ENCODE measurements around the gene NRAP. TPM values are rescaled to one million over a fixed set of nuclear protein-coding genes. Genes with fewer than 3 reads are reported as not detected.

The NRAP gene
- total RNA-seq, 1 donor from 2014 or later: not detected

GRCh38 chr10:113563306-113564088 lies 100.3 kb downstream of the NRAP start:
- Mint-ChIP-seq H3K4me3 (ENCODE audit: unreplicated experiment) (peak overlapping the region; percentile 80), H3K36me3 (ENCODE audit: low read depth) (no peaks in the 10 kb centered on the region), H3K27me3 (ENCODE audit: low read depth) (peaks cover 13% of the 10 kb centered on the region), H3K27ac (ENCODE audit: unreplicated experiment) (no peak overlapping the region), H3K9me3 (ENCODE audit: low read depth) (no peaks in the 10 kb centered on the region), H3K4me1 (ENCODE audit: low read depth) (peaks cover 4% of the 10 kb centered on the region)
- DNase-seq (ENCODE audit: low spot score): no peak
- peak; percentile 97 for TF ChIP-seq CTCF (IDR thresholded peaks at IDR 0.05)

DNA sequence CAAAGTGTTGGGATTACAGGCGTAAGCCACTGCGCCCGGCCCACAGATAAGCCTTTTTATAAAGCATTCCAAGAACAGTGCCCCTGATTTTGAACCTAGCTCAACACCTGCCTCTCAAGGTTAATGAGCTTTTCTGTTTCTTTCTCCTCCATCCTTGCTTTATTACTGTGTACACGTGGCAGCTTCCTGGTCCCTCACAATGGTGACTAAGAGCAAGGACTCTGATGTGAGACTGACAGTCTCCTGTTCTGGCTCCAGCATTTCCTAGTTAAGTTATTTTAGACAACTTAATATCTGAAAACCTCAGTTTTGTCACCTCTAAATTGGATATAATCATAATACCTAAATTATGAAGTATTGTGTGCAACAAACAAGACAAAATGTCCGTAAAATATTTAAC lies 101.1 kb downstream of the NRAP start:
- TF ChIP-seq CTCF (IDR thresholded peaks at IDR 0.05): no peak
- Mint-ChIP-seq H3K4me3 (ENCODE audit: unreplicated experiment) (no peak overlapping the region), H3K27ac (ENCODE audit: unreplicated experiment) (no peak overlapping the region), H3K27me3 (ENCODE audit: low read depth) (peaks cover 20% of the 10 kb centered on the region), H3K36me3 (ENCODE audit: low read depth) (no peaks in the 10 kb centered on the region), H3K9me3 (ENCODE audit: low read depth) (no peaks in the 10 kb centered on the region), H3K4me1 (ENCODE audit: low read depth) (peaks cover 6% of the 10 kb centered on the region)
- DNase-seq (ENCODE audit: low spot score): no peak

DNA sequence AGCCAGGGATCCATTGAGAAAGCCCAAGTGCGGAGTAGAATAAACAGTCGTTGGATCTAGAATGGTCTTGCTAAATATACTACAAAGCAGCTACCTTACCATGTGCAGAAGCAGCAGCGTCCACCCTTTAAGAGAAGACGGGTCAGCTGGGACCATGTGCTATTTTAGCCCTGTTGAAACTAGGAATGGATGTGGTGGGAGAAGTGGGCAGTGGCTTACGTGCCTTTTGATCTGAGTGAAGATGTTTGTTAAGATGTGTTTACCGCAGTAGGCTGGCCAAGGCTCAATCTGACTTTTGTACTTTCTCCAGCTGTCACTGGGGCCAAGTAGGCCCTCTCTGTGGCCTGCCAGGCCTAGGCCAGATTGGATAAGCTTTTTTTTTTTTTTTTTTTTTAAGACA lies 101.8 kb downstream of the NRAP start:
- H3K4me3 Mint-ChIP-seq (ENCODE audit: unreplicated experiment): no peak overlapping the region
- no peak for DNase-seq (ENCODE audit: low spot score)
- no peak overlapping the region for H3K27ac Mint-ChIP-seq (ENCODE audit: unreplicated experiment)
- peaks cover 24% of the 10 kb centered on the region for H3K27me3 Mint-ChIP-seq (ENCODE audit: low read depth)
- peaks cover 6% of the 10 kb centered on the region for H3K4me1 Mint-ChIP-seq (ENCODE audit: low read depth)
- H3K9me3 Mint-ChIP-seq (ENCODE audit: low read depth): no peaks in the 10 kb centered on the region
- no peaks in the 10 kb centered on the region for H3K36me3 Mint-ChIP-seq (ENCODE audit: low read depth)
- no peak for TF ChIP-seq CTCF (IDR thresholded peaks at IDR 0.05)

- Mint-ChIP-seq H3K4me1 (ENCODE audit: low read depth) (peaks cover 6% of the 10 kb centered on the region), H3K36me3 (ENCODE audit: low read depth) (no peaks in the 10 kb centered on the region), H3K27me3 (ENCODE audit: low read depth) (peaks cover 25% of the 10 kb centered on the region), H3K9me3 (ENCODE audit: low read depth) (no peaks in the 10 kb centered on the region), H3K27ac (ENCODE audit: unreplicated experiment) (no peak overlapping the region), H3K4me3 (ENCODE audit: unreplicated experiment) (no peak overlapping the region)
- TF ChIP-seq CTCF (IDR thresholded peaks at IDR 0.05): no peak
- no peak for DNase-seq (ENCODE audit: low spot score)
These were observed 102.6 kb downstream of the NRAP start for GRCh38 chr10:113561214-113561613.

GRCh38 chr10:113560071-113560470 lies 103.8 kb downstream of the NRAP start:
- no peak for TF ChIP-seq CTCF (IDR thresholded peaks at IDR 0.05)
- H3K27me3 Mint-ChIP-seq (ENCODE audit: low read depth): peaks cover 25% of the 10 kb centered on the region
- DNase-seq (ENCODE audit: low spot score): no peak
- no peaks in the 10 kb centered on the region for H3K9me3 Mint-ChIP-seq (ENCODE audit: low read depth)
- H3K27ac Mint-ChIP-seq (ENCODE audit: unreplicated experiment): no peak overlapping the region
- no peaks in the 10 kb centered on the region for H3K36me3 Mint-ChIP-seq (ENCODE audit: low read depth)
- H3K4me3 Mint-ChIP-seq (ENCODE audit: unreplicated experiment): no peak overlapping the region
- peaks cover 6% of the 10 kb centered on the region for H3K4me1 Mint-ChIP-seq (ENCODE audit: low read depth)
